GM12878 (cell line): ENCODE data around the gene GAL3ST2. TPM values are rescaled to one million over a fixed set of nuclear protein-coding genes. Genes with fewer than 3 reads are reported as not detected.

Experiments used
- ATAC-seq: fragments of 200-7000 bp; cut with Tn5 transposase; 3 replicates; pipeline ENCODE4 v1.9.1; 2020; ENCODE audit warnings: mild to moderate bottlenecking, moderate library complexity
- BruUV-seq: library from RNA; stranded (reverse); fragments of 400-500 nt; replicated peaks from 2 replicates; lab custom pipeline; 2021; lab: Mats Ljungman, UMichigan
- CTCF ChIA-PET: fragments of 300-600 bp; sonication (Branson Sonifier 250); formaldehyde crosslinking; extraction: SDS; loops from one replicate; lab custom pipeline; 2021; ENCODE audit warnings: inconsistent platforms; lab: Yijun Ruan, JAX
- POLR2A ChIA-PET: fragments of 350-600 bp; formaldehyde crosslinking; extraction: SDS; loops from one replicate; lab custom pipeline; 2021; ENCODE audit warnings: inconsistent platforms; lab: Charles Lee
- RAD21 ChIA-PET: fragments of 300-600 bp; sonication (Branson Sonifier 250); formaldehyde crosslinking; loops from one replicate; lab custom pipeline; 2023; ENCODE audit warnings: antibody characterized with exemption; ENCODE audit not compliant: unreplicated experiment; lab: Charles Lee
- SMC1A ChIA-PET: fragments of 300-600 bp; sonication (Branson Sonifier 250); formaldehyde crosslinking; loops from one replicate; lab custom pipeline; 2023; ENCODE audit not compliant: unreplicated experiment, uncharacterized antibody; lab: Charles Lee
- DNase-seq: peaks from one replicate; pipeline ENCODE4 v3.0.0-alpha.2; 2011; ENCODE audit warnings: low read depth, low spot score
- FAIRE-seq: peaks from 3 replicates; lab custom pipeline; 2011; peaks lifted over from hg19 to GRCh38; lab: Jason Lieb, UNC
- H2AFZ ChIP-seq: 2 replicates; pipeline ENCODE4 v1.6.0; 2011; ENCODE audit warnings: low read depth, low read length, control low read depth; ENCODE audit not compliant: control insufficient read depth
- H3K27ac ChIP-seq: 2 replicates; pipeline ENCODE4 v1.5.1; 2011; ENCODE audit warnings: control low read depth; ENCODE audit not compliant: control insufficient read depth, insufficient read depth
- H3K27me3 ChIP-seq, 2 experiments: replicated peaks in 1 of 2; 2 replicates each; pipeline versions ENCODE4 v1.6.0 to v1.6.1; 2011; ENCODE audit warnings: low read length in 1 of 2; ENCODE audit not compliant: control insufficient read depth in 2 of 2, insufficient read depth in 2 of 2
- H3K36me3 ChIP-seq, 2 experiments: 2 replicates each; pipeline ENCODE4 v1.5.1; 2011; ENCODE audit warnings: low read length in 1 of 2; ENCODE audit not compliant: control insufficient read depth in 2 of 2, insufficient read depth in 2 of 2
- H3K4me1 ChIP-seq: 2 replicates; pipeline ENCODE4 v1.6.1; 2011; ENCODE audit warnings: mild to moderate bottlenecking, low read length, moderate library complexity, mixed read lengths; ENCODE audit not compliant: control insufficient read depth, insufficient read depth
- H3K4me2 ChIP-seq: 2 replicates; pipeline ENCODE4 v1.6.0; 2011; ENCODE audit warnings: control low read depth; ENCODE audit not compliant: control insufficient read depth, insufficient read depth
- H3K4me3 ChIP-seq: fragments of 200-600 bp; sonication (generic); 2 replicates; pipeline ENCODE4 v1.5.1; 2016
- H3K79me2 ChIP-seq: 2 replicates; pipeline ENCODE4 v1.6.0; 2011; ENCODE audit warnings: low read length; ENCODE audit not compliant: control insufficient read depth, insufficient read depth
- H3K9ac ChIP-seq: 2 replicates; pipeline ENCODE4 v1.8.0; 2011; ENCODE audit warnings: low read length, control low read depth, mixed read lengths; ENCODE audit not compliant: control insufficient read depth, insufficient read depth
- H3K9me3 ChIP-seq: replicated peaks from 3 replicates; pipeline ENCODE4 v1.5.1; 2011; ENCODE audit warnings: mild to moderate bottlenecking, low read length; ENCODE audit not compliant: control insufficient read depth, insufficient read depth
- H4K20me1 ChIP-seq: 2 replicates; pipeline ENCODE4 v1.6.0; 2011; ENCODE audit not compliant: control insufficient read depth, insufficient read depth
- CHD4 ChIP-seq: fragments of 200-600 bp; sonication (generic); IDR thresholded peaks from 2 replicates; pipeline ENCODE4 v1.6.1; 2016; ENCODE audit warnings: mild to moderate bottlenecking
- FOS ChIP-seq: IDR thresholded peaks from 3 replicates; pipeline ENCODE4 v1.6.1; 2011; ENCODE audit warnings: borderline replicate concordance; ENCODE audit not compliant: insufficient read length; ENCODE audit errors: extremely low read depth
- HDAC2 ChIP-seq: fragments of 200-600 bp; sonication (generic); IDR thresholded peaks from 2 replicates; pipeline ENCODE4 v1.6.1; 2017
- IRF4 ChIP-seq: IDR thresholded peaks from 2 replicates; pipeline ENCODE4 v1.6.1; 2011; ENCODE audit warnings: low read depth, low read length
- KAT2A ChIP-seq: conservative IDR thresholded peaks from 2 replicates; pipeline ENCODE4 v1.6.1; 2011; ENCODE audit warnings: low read depth, low read length; ENCODE audit not compliant: control insufficient read depth
- KDM1A ChIP-seq: fragments of 200-600 bp; sonication (generic); IDR thresholded peaks from 2 replicates; pipeline ENCODE4 v1.6.1; 2016; ENCODE audit warnings: borderline replicate concordance
- NFIC ChIP-seq: IDR thresholded peaks from 2 replicates; pipeline ENCODE4 v1.6.1; 2012; ENCODE audit warnings: low read depth, mild to moderate bottlenecking, inconsistent platforms, low read length, moderate library complexity
- RELA ChIP-seq: fragments of 450-650 bp; IDR thresholded peaks from 2 replicates; pipeline ENCODE4 v1.8.0; 2014; ENCODE audit warnings: borderline replicate concordance; ENCODE audit not compliant: partially characterized antibody
- SMC3 ChIP-seq: IDR thresholded peaks from 2 replicates; pipeline ENCODE4 v1.6.1; 2011; ENCODE audit warnings: low read length, improper control_type of control experiment, borderline replicate concordance
- SUZ12 ChIP-seq: fragments of 200-600 bp; sonication (generic); IDR thresholded peaks from one replicate; pipeline ENCODE4 v1.6.1; 2018; ENCODE audit warnings: antibody characterized with exemption, mild to moderate bottlenecking; ENCODE audit not compliant: unreplicated experiment
- ZNF622 ChIP-seq: fragments of 450-650 bp; IDR thresholded peaks from 2 replicates; pipeline ENCODE4 v1.6.1; 2017; ENCODE audit warnings: mild to moderate bottlenecking, inconsistent platforms
- WGBS: methylation state at CpG from one replicate; pipeline ENCODE4 v1.1.6; 2016; ENCODE audit warnings: low lambda C conversion rate; ENCODE audit not compliant: insufficient replicate concordance, insufficient coverage; ENCODE audit errors: missing lambda C conversion rate; 5-methylcytosine and 5-hydroxymethylcytosine counted together
- in situ Hi-C: fragments of 300-500 bp; cut with MboI; formaldehyde crosslinking; loops from 9 replicates; pipeline ENCODE4 v1.14.3; 2018; ENCODE audit warnings: mixed read lengths
- intact Hi-C: fragments of 100-400 bp; cut with micrococcal nuclease; formaldehyde crosslinking; loops from one replicate; pipeline ENCODE4 v1.14.2; 2022; ENCODE audit not compliant: unreplicated experiment
- polyA plus RNA-seq, 11 experiments: library from polyadenylated mRNA; depleted of rRNA in 4 of 11; unstranded in 6 of 11; stranded (reverse) in 5 of 11; fragments of >200 nt; fragmentation: Nextera tagmentation in 4 of 11; fragmentation: Illumina TruSeq in 1 of 11; extraction: Ambion mirVana in 4 of 11; extraction: Trizol in 1 of 11; gene quantifications; 1 replicate in 1 of 11; 2 replicates in 10 of 11; pipeline versions ENCODE4 v1.2.1 to v1.2.3, GENCODE V29; 2011 to 2016; ENCODE audit warnings: inconsistent platforms in 2 of 11, missing spikeins in 2 of 11, low read depth in 1 of 11
- total RNA-seq, 4 experiments: library from RNA; depleted of rRNA in 3 of 4; stranded (reverse); fragments of >200 nt in 3 of 4; fragmentation: Illumina TruSeq in 1 of 4; extraction: Trizol in 1 of 4; gene quantifications; 2 replicates each; pipeline versions ENCODE4 v1.2.1 to v1.2.3, GENCODE V29; 2013 to 2021
- TF ChIP-seq, protein P1 (sequence below): fragments of 450-650 bp; IDR thresholded peaks from 2 replicates; pipeline ENCODE4 v1.6.1; 2017; ENCODE audit warnings: low read depth, mild to moderate bottlenecking, moderate library complexity
- TF ChIP-seq, protein P2 (sequence below): IDR thresholded peaks from 2 replicates; pipeline ENCODE4 v1.6.1; 2012; ENCODE audit warnings: low read depth, low read length, improper control_type of control experiment
- TF ChIP-seq, protein P3 (sequence below): fragments of 450-650 bp; IDR thresholded peaks from 2 replicates; pipeline ENCODE4 v1.6.1; 2017; ENCODE audit warnings: antibody characterized with exemption, mild to moderate bottlenecking, moderate library complexity
- TF ChIP-seq, protein P4 (sequence below): fragments of 450-650 bp; IDR thresholded peaks from 2 replicates; pipeline ENCODE4 v1.6.1; 2016; ENCODE audit warnings: mild to moderate bottlenecking

Gene GAL3ST2
- total and polyA plus RNA-seq, 10 of the 15 experiments (the other 5 are each of a cell fraction or from before 2014, with no cell fraction given): 0.09 to 0.36 (median 0.11) TPM; not detected in 7

DNA sequence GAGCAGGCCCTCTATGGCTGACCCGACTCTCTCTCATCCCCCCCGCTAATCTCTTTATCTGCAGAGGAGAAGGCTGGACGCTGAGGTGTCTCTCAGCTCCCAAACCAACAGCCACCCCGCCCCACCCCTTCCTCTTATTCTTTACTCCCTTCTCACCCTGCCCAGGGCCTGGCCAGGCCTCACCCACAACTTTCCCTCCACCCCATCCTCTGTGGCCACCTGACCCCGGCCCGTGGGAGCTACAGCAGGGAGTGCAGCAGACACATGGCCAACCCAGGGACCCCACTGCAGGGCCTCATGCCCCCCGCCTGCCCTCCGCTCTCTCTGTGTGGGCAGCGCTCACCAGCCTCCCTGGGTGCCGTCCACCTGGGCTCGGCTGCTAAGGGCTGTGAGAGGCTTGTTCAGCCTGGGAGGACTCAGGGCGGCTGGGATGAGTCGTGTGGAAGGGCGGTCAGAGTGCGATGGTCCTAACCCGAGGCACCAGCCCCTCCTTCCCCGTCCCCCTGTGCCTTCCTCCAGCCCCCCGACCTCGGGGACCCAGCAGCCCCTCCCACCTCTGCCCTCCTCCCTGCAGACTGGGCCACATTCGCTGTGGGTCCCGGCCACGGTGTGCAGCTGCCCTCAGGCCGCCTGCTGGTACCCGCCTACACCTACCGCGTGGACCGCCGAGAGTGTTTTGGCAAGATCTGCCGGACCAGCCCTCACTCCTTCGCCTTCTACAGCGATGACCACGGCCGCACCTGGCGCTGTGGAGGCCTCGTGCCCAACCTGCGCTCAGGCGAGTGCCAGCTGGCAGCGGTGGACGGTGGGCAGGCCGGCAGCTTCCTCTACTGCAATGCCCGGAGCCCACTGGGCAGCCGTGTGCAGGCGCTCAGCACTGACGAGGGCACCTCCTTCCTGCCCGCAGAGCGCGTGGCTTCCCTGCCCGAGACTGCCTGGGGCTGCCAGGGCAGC lies 39.1 kb downstream of the GAL3ST2 start:
- no peak for FAIRE-seq
- TF ChIP-seq NFIC (no peak), FOS (no peak), SMC3 (no peak), HDAC2 (no peak), IRF4 (no peak), CHD4 (no peak), SUZ12 (no peak), KDM1A (no peak), ZNF622 (no peak), KAT2A (no peak), RELA (no peak)
- TF ChIP-seq, protein P1, sequence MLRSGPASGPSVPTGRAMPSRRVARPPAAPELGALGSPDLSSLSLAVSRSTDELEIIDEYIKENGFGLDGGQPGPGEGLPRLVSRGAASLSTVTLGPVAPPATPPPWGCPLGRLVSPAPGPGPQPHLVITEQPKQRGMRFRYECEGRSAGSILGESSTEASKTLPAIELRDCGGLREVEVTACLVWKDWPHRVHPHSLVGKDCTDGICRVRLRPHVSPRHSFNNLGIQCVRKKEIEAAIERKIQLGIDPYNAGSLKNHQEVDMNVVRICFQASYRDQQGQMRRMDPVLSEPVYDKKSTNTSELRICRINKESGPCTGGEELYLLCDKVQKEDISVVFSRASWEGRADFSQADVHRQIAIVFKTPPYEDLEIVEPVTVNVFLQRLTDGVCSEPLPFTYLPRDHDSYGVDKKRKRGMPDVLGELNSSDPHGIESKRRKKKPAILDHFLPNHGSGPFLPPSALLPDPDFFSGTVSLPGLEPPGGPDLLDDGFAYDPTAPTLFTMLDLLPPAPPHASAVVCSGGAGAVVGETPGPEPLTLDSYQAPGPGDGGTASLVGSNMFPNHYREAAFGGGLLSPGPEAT: no peak
- TF ChIP-seq, protein P2, sequence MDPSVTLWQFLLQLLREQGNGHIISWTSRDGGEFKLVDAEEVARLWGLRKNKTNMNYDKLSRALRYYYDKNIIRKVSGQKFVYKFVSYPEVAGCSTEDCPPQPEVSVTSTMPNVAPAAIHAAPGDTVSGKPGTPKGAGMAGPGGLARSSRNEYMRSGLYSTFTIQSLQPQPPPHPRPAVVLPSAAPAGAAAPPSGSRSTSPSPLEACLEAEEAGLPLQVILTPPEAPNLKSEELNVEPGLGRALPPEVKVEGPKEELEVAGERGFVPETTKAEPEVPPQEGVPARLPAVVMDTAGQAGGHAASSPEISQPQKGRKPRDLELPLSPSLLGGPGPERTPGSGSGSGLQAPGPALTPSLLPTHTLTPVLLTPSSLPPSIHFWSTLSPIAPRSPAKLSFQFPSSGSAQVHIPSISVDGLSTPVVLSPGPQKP: no peak
- TF ChIP-seq, protein P3, sequence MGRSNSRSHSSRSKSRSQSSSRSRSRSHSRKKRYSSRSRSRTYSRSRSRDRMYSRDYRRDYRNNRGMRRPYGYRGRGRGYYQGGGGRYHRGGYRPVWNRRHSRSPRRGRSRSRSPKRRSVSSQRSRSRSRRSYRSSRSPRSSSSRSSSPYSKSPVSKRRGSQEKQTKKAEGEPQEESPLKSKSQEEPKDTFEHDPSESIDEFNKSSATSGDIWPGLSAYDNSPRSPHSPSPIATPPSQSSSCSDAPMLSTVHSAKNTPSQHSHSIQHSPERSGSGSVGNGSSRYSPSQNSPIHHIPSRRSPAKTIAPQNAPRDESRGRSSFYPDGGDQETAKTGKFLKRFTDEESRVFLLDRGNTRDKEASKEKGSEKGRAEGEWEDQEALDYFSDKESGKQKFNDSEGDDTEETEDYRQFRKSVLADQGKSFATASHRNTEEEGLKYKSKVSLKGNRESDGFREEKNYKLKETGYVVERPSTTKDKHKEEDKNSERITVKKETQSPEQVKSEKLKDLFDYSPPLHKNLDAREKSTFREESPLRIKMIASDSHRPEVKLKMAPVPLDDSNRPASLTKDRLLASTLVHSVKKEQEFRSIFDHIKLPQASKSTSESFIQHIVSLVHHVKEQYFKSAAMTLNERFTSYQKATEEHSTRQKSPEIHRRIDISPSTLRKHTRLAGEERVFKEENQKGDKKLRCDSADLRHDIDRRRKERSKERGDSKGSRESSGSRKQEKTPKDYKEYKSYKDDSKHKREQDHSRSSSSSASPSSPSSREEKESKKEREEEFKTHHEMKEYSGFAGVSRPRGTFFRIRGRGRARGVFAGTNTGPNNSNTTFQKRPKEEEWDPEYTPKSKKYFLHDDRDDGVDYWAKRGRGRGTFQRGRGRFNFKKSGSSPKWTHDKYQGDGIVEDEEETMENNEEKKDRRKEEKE: no peak
- TF ChIP-seq, protein P4, sequence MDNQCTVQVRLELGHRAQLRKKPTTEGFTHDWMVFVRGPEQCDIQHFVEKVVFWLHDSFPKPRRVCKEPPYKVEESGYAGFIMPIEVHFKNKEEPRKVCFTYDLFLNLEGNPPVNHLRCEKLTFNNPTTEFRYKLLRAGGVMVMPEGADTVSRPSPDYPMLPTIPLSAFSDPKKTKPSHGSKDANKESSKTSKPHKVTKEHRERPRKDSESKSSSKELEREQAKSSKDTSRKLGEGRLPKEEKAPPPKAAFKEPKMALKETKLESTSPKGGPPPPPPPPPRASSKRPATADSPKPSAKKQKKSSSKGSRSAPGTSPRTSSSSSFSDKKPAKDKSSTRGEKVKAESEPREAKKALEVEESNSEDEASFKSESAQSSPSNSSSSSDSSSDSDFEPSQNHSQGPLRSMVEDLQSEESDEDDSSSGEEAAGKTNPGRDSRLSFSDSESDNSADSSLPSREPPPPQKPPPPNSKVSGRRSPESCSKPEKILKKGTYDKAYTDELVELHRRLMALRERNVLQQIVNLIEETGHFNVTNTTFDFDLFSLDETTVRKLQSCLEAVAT: no peak
- TF ChIP-seq, all 136 proteins: peak for 0
- RAD21 ChIA-PET: no interaction called here
- H3K9me3 ChIP-seq: no peaks in the 10 kb centered on the region; the same call in 2 of the 3 replicates
- H3K4me3 ChIP-seq: no peak overlapping the region
- CTCF ChIA-PET: no interaction called here
- H3K27me3 ChIP-seq: no peaks in the 10 kb centered on the region
- intact Hi-C loops (no loop called here), in situ Hi-C loops (no loop called here)
- 68% methylated on average over 45 of the region's 48 CpGs for whole genome bisulfite sequencing
- no peak overlapping the region for H3K27ac ChIP-seq
- H3K4me1 ChIP-seq: peaks cover 7% of the 10 kb centered on the region
- H3K4me2 ChIP-seq: no peak overlapping the region
- H4K20me1 ChIP-seq: no peaks in the 10 kb centered on the region
- no peaks in the 10 kb centered on the region for H3K36me3 ChIP-seq
- BruUV-seq: no TSS peak
- H3K79me2 ChIP-seq: no peaks in the 10 kb centered on the region
- ATAC-seq (no peak), DNase-seq (no peak)
- SMC1A ChIA-PET: no interaction called here
- no peak overlapping the region for H3K9ac ChIP-seq
- POLR2A ChIA-PET: no interaction called here
- H2AFZ ChIP-seq: no peak overlapping the region
